Glutamatergic neuron (in vitro differentiated cells): ENCODE data around the gene APOL2. TPM values are rescaled to one million over a fixed set of nuclear protein-coding genes. Genes with fewer than 3 reads are reported as not detected.

Experiments
- DNase-seq: peaks from one replicate; pipeline ENCODE4 v3.0.0; 2022
- H3K27ac Mint-ChIP-seq: one replicate; pipeline ENCODE4 v1.8.0; 2020; ENCODE audit warnings: mild to moderate bottlenecking, mixed read lengths, inconsistent platforms; ENCODE audit not compliant: unreplicated experiment
- H3K27me3 Mint-ChIP-seq: one replicate; pipeline ENCODE4 v1.8.0; 2020; ENCODE audit warnings: mild to moderate bottlenecking, moderate library complexity, mixed read lengths, inconsistent platforms; ENCODE audit not compliant: unreplicated experiment
- H3K36me3 Mint-ChIP-seq: one replicate; pipeline ENCODE4 v1.8.0; 2020; ENCODE audit warnings: mild to moderate bottlenecking, mixed read lengths, inconsistent platforms; ENCODE audit not compliant: unreplicated experiment
- H3K4me1 Mint-ChIP-seq: one replicate; pipeline ENCODE4 v1.8.0; 2020; ENCODE audit warnings: mild to moderate bottlenecking, low read depth, mixed read lengths, inconsistent platforms; ENCODE audit not compliant: unreplicated experiment
- H3K4me3 Mint-ChIP-seq: one replicate; pipeline ENCODE4 v1.8.0; 2020; ENCODE audit warnings: mild to moderate bottlenecking, mixed read lengths, inconsistent platforms; ENCODE audit not compliant: unreplicated experiment
- H3K9me3 Mint-ChIP-seq: one replicate; pipeline ENCODE4 v1.8.0; 2020; ENCODE audit warnings: mild to moderate bottlenecking, moderate library complexity, mixed read lengths, inconsistent platforms; ENCODE audit not compliant: unreplicated experiment
- total RNA-seq: library from RNA; stranded (reverse); fragmentation: NEBNext Ultra II Directional; extraction: Animal tissue kit (Norgen Biotek cat#: 25700); gene quantifications from one replicate; pipeline ENCODE4 v1.2.1, GENCODE V29; 2021; ENCODE audit not compliant: unreplicated experiment
- TF ChIP-seq, protein P1 (sequence below): fragments of 200-600 bp; sonication (generic); IDR thresholded peaks from one replicate; pipeline ENCODE4 v1.5.0; 2021; ENCODE audit not compliant: partially characterized antibody, unreplicated experiment

Gene APOL2
- total RNA-seq, 1 donor from 2014 or later = not detected

DNA sequence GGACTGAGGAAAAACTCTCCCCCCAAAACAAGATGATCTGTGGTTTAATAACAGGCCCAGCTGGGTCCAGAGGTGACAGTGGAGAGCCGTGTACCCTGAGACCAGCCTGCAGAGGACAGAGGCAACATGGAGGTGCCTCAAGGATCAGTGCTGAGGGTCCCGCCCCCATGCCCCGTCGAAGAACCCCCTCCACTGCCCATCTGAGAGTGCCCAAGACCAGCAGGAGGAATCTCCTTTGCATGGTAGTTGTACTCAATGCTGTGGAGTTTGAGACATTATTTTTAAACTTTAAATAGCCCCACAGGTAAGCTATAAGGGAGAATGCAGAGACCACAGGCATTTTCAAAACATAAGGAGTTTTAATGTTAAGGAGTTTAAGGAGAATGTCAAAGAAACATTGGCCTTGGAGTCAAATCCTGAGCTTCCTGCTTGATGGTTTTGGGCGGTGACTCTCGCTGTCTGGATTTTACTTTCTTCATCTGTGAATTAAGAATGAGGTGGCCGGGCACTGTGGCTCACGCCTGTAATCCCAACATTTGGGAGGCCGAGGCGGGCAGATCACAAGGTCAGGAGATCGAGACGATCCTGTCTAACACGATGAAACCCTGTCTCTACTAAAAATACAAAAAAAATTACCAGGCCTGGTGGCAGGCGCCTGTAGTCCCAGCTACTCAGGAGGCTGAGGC lies 20.4 kb upstream of the APOL2 start:
- peaks cover 6% of the 10 kb centered on the region for H3K27me3 Mint-ChIP-seq
- no peak for DNase-seq
- TF ChIP-seq, protein P1, sequence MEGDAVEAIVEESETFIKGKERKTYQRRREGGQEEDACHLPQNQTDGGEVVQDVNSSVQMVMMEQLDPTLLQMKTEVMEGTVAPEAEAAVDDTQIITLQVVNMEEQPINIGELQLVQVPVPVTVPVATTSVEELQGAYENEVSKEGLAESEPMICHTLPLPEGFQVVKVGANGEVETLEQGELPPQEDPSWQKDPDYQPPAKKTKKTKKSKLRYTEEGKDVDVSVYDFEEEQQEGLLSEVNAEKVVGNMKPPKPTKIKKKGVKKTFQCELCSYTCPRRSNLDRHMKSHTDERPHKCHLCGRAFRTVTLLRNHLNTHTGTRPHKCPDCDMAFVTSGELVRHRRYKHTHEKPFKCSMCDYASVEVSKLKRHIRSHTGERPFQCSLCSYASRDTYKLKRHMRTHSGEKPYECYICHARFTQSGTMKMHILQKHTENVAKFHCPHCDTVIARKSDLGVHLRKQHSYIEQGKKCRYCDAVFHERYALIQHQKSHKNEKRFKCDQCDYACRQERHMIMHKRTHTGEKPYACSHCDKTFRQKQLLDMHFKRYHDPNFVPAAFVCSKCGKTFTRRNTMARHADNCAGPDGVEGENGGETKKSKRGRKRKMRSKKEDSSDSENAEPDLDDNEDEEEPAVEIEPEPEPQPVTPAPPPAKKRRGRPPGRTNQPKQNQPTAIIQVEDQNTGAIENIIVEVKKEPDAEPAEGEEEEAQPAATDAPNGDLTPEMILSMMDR = no peak
- no peak overlapping the region for H3K27ac Mint-ChIP-seq
- H3K4me1 Mint-ChIP-seq = peaks cover 7% of the 10 kb centered on the region
- no peak overlapping the region for H3K4me3 Mint-ChIP-seq
- peaks cover 2% of the 10 kb centered on the region for H3K9me3 Mint-ChIP-seq
- no peaks in the 10 kb centered on the region for H3K36me3 Mint-ChIP-seq

- Mint-ChIP-seq H3K27me3 (peaks cover 6% of the 10 kb centered on the region), H3K9me3 (peaks cover 2% of the 10 kb centered on the region), H3K27ac (no peak overlapping the region), H3K36me3 (no peaks in the 10 kb centered on the region), H3K4me1 (peaks cover 7% of the 10 kb centered on the region), H3K4me3 (no peak overlapping the region)
- DNase-seq = peak; percentile 38
- TF ChIP-seq, protein P1 = no peak
Observed at GRCh38 chr22:36258701-36259614, 19.6 kb upstream of the APOL2 start.

- Mint-ChIP-seq H3K4me1 (peaks cover 7% of the 10 kb centered on the region), H3K27me3 (peaks cover 6% of the 10 kb centered on the region), H3K27ac (no peak overlapping the region), H3K4me3 (no peak overlapping the region), H3K9me3 (peaks cover 2% of the 10 kb centered on the region), H3K36me3 (no peaks in the 10 kb centered on the region)
- DNase-seq = no peak
- TF ChIP-seq, protein P1 = no peak
Observed at GRCh38 chr22:36257948-36258670, 18.8 kb upstream of the APOL2 start.

DNA sequence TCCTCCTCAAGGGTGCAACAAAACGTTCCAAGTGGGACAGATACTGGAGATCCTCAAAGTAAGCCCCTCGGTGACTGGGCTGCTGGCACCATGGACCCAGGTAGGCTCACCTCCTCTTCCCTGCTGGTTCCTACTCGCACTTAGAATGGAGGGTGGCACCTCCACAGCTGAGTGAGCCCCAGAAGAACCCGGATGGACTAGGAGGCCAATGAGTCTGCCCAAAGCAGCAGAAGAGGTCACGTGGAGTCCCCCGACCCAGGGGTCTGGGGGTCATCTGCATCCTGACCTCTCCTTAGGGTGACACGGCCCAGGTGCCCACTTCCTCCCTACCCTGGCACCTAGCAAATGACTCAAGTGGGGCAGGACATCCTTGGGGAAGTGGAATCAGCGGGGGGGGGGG lies 18.0 kb upstream of the APOL2 start:
- H3K9me3 Mint-ChIP-seq = peaks cover 2% of the 10 kb centered on the region
- no peaks in the 10 kb centered on the region for H3K36me3 Mint-ChIP-seq
- no peak for DNase-seq
- peaks cover 7% of the 10 kb centered on the region for H3K4me1 Mint-ChIP-seq
- no peak overlapping the region for H3K27ac Mint-ChIP-seq
- TF ChIP-seq, protein P1 = no peak
- H3K27me3 Mint-ChIP-seq = peaks cover 7% of the 10 kb centered on the region
- H3K4me3 Mint-ChIP-seq = no peak overlapping the region
